K562 (cell line): ENCODE results near the gene ABCG1. TPM values are rescaled to one million over a fixed set of nuclear protein-coding genes. Genes with fewer than 3 reads are reported as not detected.

Source experiments
- ATAC-seq: fragments of 200-7000 bp; cut with Tn5 transposase; 3 replicates; pipeline ENCODE4 v1.9.1; 2020; ENCODE audit warnings: moderate library complexity
- Bru-seq: library from RNA; stranded (reverse); fragments of 400-500 nt; gene quantifications from one replicate; lab custom pipeline; 2021; lab: Mats Ljungman, UMichigan
- BruChase-seq, 2 experiments: library from RNA; stranded (reverse); fragments of 400-500 nt; gene quantifications; one replicate each; lab custom pipeline; 2021; lab: Mats Ljungman, UMichigan
- BruUV-seq: library from RNA; stranded (reverse); fragments of 400-500 nt; replicated peaks from 2 replicates; lab custom pipeline; 2021; lab: Mats Ljungman, UMichigan
- CTCF ChIA-PET: fragments of 300-600 bp; formaldehyde crosslinking; extraction: SDS; loops from one replicate; lab custom pipeline; 2021; ENCODE audit warnings: low intra/inter-chr PET ratio; lab: Yijun Ruan, JAX
- POLR2A ChIA-PET: fragments of 300-600, 350-650 bp; sonication (Branson Sonifier 250); formaldehyde crosslinking; extraction: SDS; loops from one replicate; lab custom pipeline; 2021; ENCODE audit warnings: antibody characterized with exemption, inconsistent platforms; lab: Yijun Ruan, JAX
- DNase-seq, 4 experiments: peaks; one replicate each; pipeline versions ENCODE4 v3.0.0 to v3.0.0-alpha.2; 2011 to 2018; ENCODE audit warnings: low spot score in 3 of 4, mixed read lengths in 3 of 4; ENCODE audit errors: extremely low read depth in 1 of 4
- FAIRE-seq: peaks from 2 replicates; lab custom pipeline; 2011; peaks lifted over from hg19 to GRCh38; lab: Jason Lieb, UNC
- H2AFZ ChIP-seq: 2 replicates; pipeline ENCODE4 v1.6.0; 2011; ENCODE audit warnings: low read depth, low read length, control low read depth, inconsistent platforms
- H3K27ac ChIP-seq: fragments of 200-600 bp; 3 replicates; pipeline ENCODE4 v1.8.0; 2011; ENCODE audit warnings: low read depth, mild to moderate bottlenecking, control low read depth, inconsistent platforms, low read length, moderate library complexity, mixed read lengths; ENCODE audit errors: extremely low read depth
- H3K27me3 ChIP-seq, 2 experiments: fragments of 300-600 bp in 1 of 2; 2 replicates in 1 of 2; 3 replicates in 1 of 2; pipeline versions ENCODE4 v1.6.0 to v1.8.0; 2011; ENCODE audit warnings: inconsistent platforms in 2 of 2, low read length in 2 of 2, mild to moderate bottlenecking in 1 of 2, mixed read lengths in 1 of 2, moderate library complexity in 1 of 2; ENCODE audit not compliant: control insufficient read depth in 2 of 2, insufficient read depth in 2 of 2
- H3K36me3 ChIP-seq: fragments of 300-600 bp; 3 replicates; pipeline ENCODE4 v1.8.0; 2011; ENCODE audit warnings: mild to moderate bottlenecking, low read length, inconsistent platforms; ENCODE audit not compliant: control insufficient read depth, insufficient read depth
- H3K4me1 ChIP-seq, 2 experiments: fragments of 200-600 bp in 1 of 2; replicated peaks in 1 of 2; 2 replicates in 1 of 2; 3 replicates in 1 of 2; pipeline versions ENCODE4 v1.5.1 to v1.8.0; 2011; ENCODE audit warnings: inconsistent platforms in 2 of 2, low read length in 2 of 2, mild to moderate bottlenecking in 1 of 2, mixed read lengths in 1 of 2, moderate library complexity in 1 of 2; ENCODE audit not compliant: control insufficient read depth in 2 of 2, insufficient read depth in 2 of 2
- H3K4me2 ChIP-seq: 2 replicates; pipeline ENCODE4 v1.6.1; 2011; ENCODE audit warnings: low read length, control low read depth, inconsistent platforms, mixed read lengths; ENCODE audit not compliant: insufficient read depth
- H3K4me3 ChIP-seq: fragments of 200-600 bp; sonication (generic), shearing (Covaris generic); 2 replicates; pipeline ENCODE4 v1.5.1; 2016; ENCODE audit warnings: control low read depth, inconsistent platforms
- H3K79me2 ChIP-seq: fragments of 200-600 bp; 3 replicates; pipeline ENCODE4 v1.8.0; 2011; ENCODE audit warnings: low read length, inconsistent platforms; ENCODE audit not compliant: control insufficient read depth, insufficient read depth
- H3K9ac ChIP-seq, 2 experiments: 2 replicates each; pipeline versions ENCODE4 v1.6.0 to v1.6.1; 2011; ENCODE audit warnings: low read depth in 2 of 2, low read length in 2 of 2, control low read depth in 1 of 2, inconsistent platforms in 1 of 2, mild to moderate bottlenecking in 1 of 2, mixed read lengths in 1 of 2; ENCODE audit not compliant: insufficient read depth in 1 of 2
- H3K9me1 ChIP-seq: one replicate; pipeline ENCODE4 v1.6.0; 2011; ENCODE audit warnings: inconsistent platforms, mild to moderate bottlenecking, low read length, moderate library complexity; ENCODE audit not compliant: control insufficient read depth, insufficient read depth
- H3K9me3 ChIP-seq: replicated peaks from 2 replicates; pipeline ENCODE4 v1.5.1; 2011; ENCODE audit warnings: low read depth, low read length, inconsistent platforms; ENCODE audit not compliant: control insufficient read depth, insufficient read depth
- H4K20me1 ChIP-seq: replicated peaks from 2 replicates; pipeline ENCODE4 v1.6.1; 2011; ENCODE audit warnings: low read length, inconsistent platforms, mixed read lengths; ENCODE audit not compliant: control insufficient read depth, insufficient read depth
- ARID4B ChIP-seq: sonication (generic); formaldehyde crosslinking; IDR thresholded peaks from 2 replicates; pipeline ENCODE4 v1.8.0; 2022; ENCODE audit warnings: mild to moderate bottlenecking, missing genetic modification reagents
- BCL6 ChIP-seq: fragments of 250-450 bp; sonication (Bioruptor Pico); IDR thresholded peaks from 2 replicates; pipeline ENCODE4 v1.4.0; 2020
- GATAD2A ChIP-seq: fragments of 450-650 bp; IDR thresholded peaks from 2 replicates; pipeline ENCODE4 v1.6.1; 2017
- KLF16 ChIP-seq: IDR thresholded peaks from 2 replicates; pipeline ENCODE4 v1.6.1; 2016; ENCODE audit warnings: antibody characterized with exemption
- MEF2A ChIP-seq: IDR thresholded peaks from 2 replicates; pipeline ENCODE4 v1.6.1; 2011; ENCODE audit warnings: low read depth, mild to moderate bottlenecking, low read length, moderate library complexity; ENCODE audit not compliant: control insufficient read depth
- NKRF ChIP-seq: fragments of 450-650 bp; IDR thresholded peaks from 2 replicates; pipeline ENCODE4 v1.6.1; 2016; ENCODE audit warnings: borderline replicate concordance
- RBFOX2 ChIP-seq: fragments of 200-400 bp; formaldehyde crosslinking; IDR thresholded peaks from 2 replicates; pipeline ENCODE4 v1.6.1; 2017; ENCODE audit warnings: low read depth, mild to moderate bottlenecking, low read length, moderate library complexity
- SLC30A9 ChIP-seq: fragments of 250-450 bp; sonication (Bioruptor Pico); IDR thresholded peaks from 2 replicates; pipeline ENCODE4 v1.8.0; 2022; ENCODE audit warnings: mild to moderate bottlenecking, moderate library complexity
- TEAD1 ChIP-seq, 2 experiments: fragments of 450-650 bp in 1 of 2; sonication (generic) in 1 of 2; formaldehyde crosslinking; IDR thresholded peaks; 2 replicates each; pipeline versions ENCODE4 v1.4.0 to v1.8.0; 2020 to 2022; ENCODE audit warnings: mild to moderate bottlenecking in 2 of 2, missing genetic modification reagents in 1 of 2
- ZBTB26 ChIP-seq: fragments of 450-650 bp; formaldehyde crosslinking; IDR thresholded peaks from 2 replicates; pipeline ENCODE4 v1.4.0; 2022; ENCODE audit warnings: missing genetic modification characterization
- WGBS: fragments of 100-300 bp; shearing (Covaris generic); methylation state at CpG from one replicate; pipeline ENCODE4 v1.1.6; 2016; ENCODE audit warnings: low coverage, mixed read lengths; ENCODE audit not compliant: insufficient coverage; ENCODE audit errors: missing lambda C conversion rate; 5-methylcytosine and 5-hydroxymethylcytosine counted together
- in situ Hi-C: fragments of 300-500 bp; cut with MboI; formaldehyde crosslinking; loops from 4 replicates; pipeline ENCODE4 v1.15.0; 2018; ENCODE audit warnings: inconsistent platforms, mixed read lengths
- intact Hi-C: fragments of 100-400 bp; cut with micrococcal nuclease; formaldehyde crosslinking; loops from 2 replicates; pipeline ENCODE4 v1.14.2; 2022
- long read RNA-seq, 3 experiments: library from polyadenylated mRNA in 2 of 3; library from RNA in 1 of 3; unstranded in 2 of 3; stranded (forward) in 1 of 3; transcript quantifications; one replicate each; pipeline ENCODE4 v2.0.0, GENCODE V29; 2019 to 2022
- polyA minus RNA-seq, 3 experiments: library from RNA; depleted of rRNA, polyadenylated mRNA; stranded (reverse); fragments of >200 nt; gene quantifications; 2 replicates each; pipeline ENCODE4 v1.2.3, GENCODE V29; 2011
- polyA plus RNA-seq, 8 experiments: library from polyadenylated mRNA; depleted of rRNA in 4 of 8; stranded (reverse) in 5 of 8; unstranded in 3 of 8; fragments of >200 nt; fragmentation: Nextera tagmentation in 2 of 8; fragmentation: Illumina TruSeq in 1 of 8; extraction: Ambion mirVana in 2 of 8; extraction: Trizol in 1 of 8; gene quantifications; 2 replicates each; pipeline versions ENCODE4 v1.2.1 to v1.2.3, GENCODE V29; 2011 to 2014; ENCODE audit warnings: inconsistent platforms in 1 of 8, missing spikeins in 1 of 8
- total RNA-seq, 7 experiments: library from RNA; depleted of rRNA in 6 of 7; stranded (reverse); fragments of >200 nt in 6 of 7; fragmentation: Illumina TruSeq in 2 of 7; extraction: Trizol in 2 of 7; gene quantifications; 2 replicates each; pipeline versions ENCODE4 v1.2.1 to v1.2.3, GENCODE V29; 2011 to 2021; ENCODE audit warnings: low replicate concordance in 1 of 7

Gene ABCG1
- total RNA-seq (2011; cell fraction: chromatin; rRNA removed; ENCODE audit: low replicate concordance), result not detected in 2 replicates
- total RNA-seq (2011; cell fraction: nucleolus; rRNA removed), result not detected in 2 replicates
- not detected in 2 replicates for total RNA-seq (2011; cell fraction: nucleoplasm; rRNA removed)
- total RNA-seq (2014; rRNA removed) (0.12 TPM in 1 of 2 replicates, not detected in the other), total RNA-seq (2014; rRNA removed; fragmentation: Illumina TruSeq; extraction: Trizol) (not detected in 2 replicates), total RNA-seq (2015; rRNA removed; fragmentation: Illumina TruSeq; extraction: Trizol) (0.04 and 0.08 TPM in 2 replicates), total RNA-seq (2021) (0.07 and 0.09 TPM in 2 replicates), polyA plus RNA-seq (2011; rRNA removed) (not detected in 2 replicates), polyA plus RNA-seq (2014; fragmentation: Illumina TruSeq; extraction: Trizol) (not detected in 2 replicates), polyA plus RNA-seq (2014; fragmentation: Nextera tagmentation; extraction: Ambion mirVana) (not detected), polyA plus RNA-seq (2014; rRNA removed) (not detected in 2 replicates), polyA minus RNA-seq (2011; rRNA and poly(A)+ RNA removed) (not detected in 2 replicates), Bru-seq, nascent RNA (percentile 11 among the genes with signal in this experiment), BruChase-seq, experiment 1, labeled RNA remaining after a 2-hour chase (percentile 7 among the genes with signal in this experiment), BruChase-seq, experiment 2, labeled RNA remaining after a 6-hour chase (percentile 3 among the genes with signal in this experiment)
- polyA plus RNA-seq (2011; cell fraction: cytosol; rRNA removed), result not detected in 2 replicates
- polyA plus RNA-seq (2011; cell fraction: nucleus; rRNA removed), result not detected in 2 replicates
- polyA plus RNA-seq (2012), result 0.07 TPM in 1 of 2 replicates, not detected in the other
- polyA minus RNA-seq (2011; cell fraction: cytosol; rRNA and poly(A)+ RNA removed), result not detected in 2 replicates
- not detected in 2 replicates for polyA minus RNA-seq (2011; cell fraction: nucleus; rRNA and poly(A)+ RNA removed)
- long read RNA-seq, experiment 1, result 0 reads
- long read RNA-seq, experiment 2, result 0 reads
- long read RNA-seq, experiment 3, result 0 reads

GRCh38 chr21:42218836-42219605, at the start of gene ABCG1:
Gene ABCG1, plus strand, starts transcription at chr21:42219140. Its CDS starts 123 bp downstream, at chr21:42219263.
- Histone ChIP-seq H3K4me3 (no peak within 1 kb of the TSS), H3K9ac (no peak within 1 kb of the TSS), H4K20me1 (peaks cover 6% of the 10 kb centered on the region; the same call in 1 of the 2 replicates), H3K4me1 (peaks cover 0 to 8% of the 10 kb centered on the region in 2 experiments; a peak in 1 of 5 replicates), H3K4me2 (no peak within 1 kb of the TSS), H2AFZ (no peak within 1 kb of the TSS), H3K79me2 (no peaks in the 10 kb centered on the region), H3K27ac (no peak within 1 kb of the TSS), H3K36me3 (no peaks in the 10 kb centered on the region), H3K27me3 (peaks cover 28 to 66% of the 10 kb centered on the region in 2 experiments), H3K9me3 (no peaks in the 10 kb centered on the region), H3K9me1 (no peaks in the 10 kb centered on the region)
- intact Hi-C loops (no loop called here), in situ Hi-C loops (no loop called here)
- 11% methylated on average over 50 of the region's 83 CpGs for WGBS
- FAIRE-seq (no peak), DNase-seq (peak in 2 of 4 experiments; percentile 43 to 47), ATAC-seq (no peak; the same call in 2 of the 3 replicates)
- CTCF ChIA-PET, result no interaction called here
- POLR2A ChIA-PET, result interaction anchor here (1.0 to 1.2 kb wide), 2 partner anchors 17 to 248 kb away, joined by 3 read pairs; no protein-coding TSS in a partner anchor
- no TSS peak for BruUV-seq
- TF ChIP-seq KLF16 (no peak), GATAD2A (no peak), ARID4B (CRISPR knock-in tag) (no peak), MEF2A (no peak), ZBTB26 (CRISPR knock-in tag) (no peak), TEAD1 (CRISPR knock-in tag; IDR thresholded peaks at IDR 0.05) (no peak), RBFOX2 (no peak), BCL6 (CRISPR knock-in tag) (no peak), SLC30A9 (CRISPR knock-in tag) (no peak), NKRF (no peak)
